Endodermal cell (in vitro differentiated cells): ENCODE measurements around the gene CETP. TPM values are rescaled to one million over a fixed set of nuclear protein-coding genes. Genes with fewer than 3 reads are reported as not detected.

Source experiments
- DNase-seq: peaks from one replicate; pipeline ENCODE4 v3.0.0-alpha.2; 2017
- H3K27ac ChIP-seq: 2 replicates; pipeline ENCODE4 v1.5.1; 2013; ENCODE audit warnings: mild to moderate bottlenecking, low read depth, low read length, moderate library complexity
- H3K27me3 ChIP-seq: 2 replicates; pipeline ENCODE4 v1.6.1; 2013; ENCODE audit warnings: mild to moderate bottlenecking, low read length, moderate library complexity; ENCODE audit not compliant: insufficient read depth, control insufficient read depth, poor library complexity, severe bottlenecking
- H3K36me3 ChIP-seq: 2 replicates; pipeline ENCODE4 v1.7.0; 2013; ENCODE audit warnings: mild to moderate bottlenecking, low read length, moderate library complexity; ENCODE audit not compliant: control insufficient read depth, insufficient read depth
- H3K4me1 ChIP-seq: one replicate; pipeline ENCODE4 v1.7.0; 2013; ENCODE audit warnings: low read length; ENCODE audit not compliant: control insufficient read depth, insufficient read depth
- H3K4me3 ChIP-seq: 2 replicates; pipeline ENCODE4 v1.5.1; 2013; ENCODE audit warnings: mild to moderate bottlenecking, low read length, moderate library complexity
- H3K9ac ChIP-seq: 2 replicates; pipeline ENCODE4 v1.6.1; 2013; ENCODE audit warnings: mild to moderate bottlenecking, low read length, moderate library complexity; ENCODE audit not compliant: poor library complexity, severe bottlenecking; ENCODE audit errors: extremely low read depth
- H3K9me3 ChIP-seq: 2 replicates; pipeline ENCODE4 v1.6.1; 2013; ENCODE audit warnings: mild to moderate bottlenecking, low read length, moderate library complexity; ENCODE audit not compliant: control insufficient read depth
- H3K27ac Mint-ChIP-seq: 2 replicates; pipeline ENCODE4 v1.8.0; 2020; ENCODE audit warnings: mixed read lengths
- H3K27me3 Mint-ChIP-seq: 2 replicates; pipeline ENCODE4 v1.8.0; 2021; ENCODE audit warnings: mild to moderate bottlenecking, mixed read lengths; ENCODE audit not compliant: insufficient read depth
- H3K36me3 Mint-ChIP-seq: 2 replicates; pipeline ENCODE4 v1.8.0; 2020; ENCODE audit warnings: low read depth, mixed read lengths
- H3K4me1 Mint-ChIP-seq: 2 replicates; pipeline ENCODE4 v1.8.0; 2020; ENCODE audit warnings: mixed read lengths
- H3K4me3 Mint-ChIP-seq: 2 replicates; pipeline ENCODE4 v1.8.0; 2020; ENCODE audit warnings: mild to moderate bottlenecking, moderate library complexity, mixed read lengths
- H3K9me3 Mint-ChIP-seq: 2 replicates; pipeline ENCODE4 v1.8.0; 2020; ENCODE audit warnings: mild to moderate bottlenecking, mixed read lengths
- WGBS, 2 experiments: methylation state at CpG; one replicate each; pipeline versions ENCODE4 v1.1.5 to v1.1.7; 2013; ENCODE audit warnings: missing lambda C conversion rate in 2 of 2, mixed read lengths in 1 of 2; ENCODE audit not compliant: insufficient coverage in 1 of 2, insufficient read length in 1 of 2; 5-methylcytosine and 5-hydroxymethylcytosine counted together
- total RNA-seq, 2 donors: library from RNA; stranded (reverse); fragmentation: NEBNext Ultra II Directional in 1 of 2; extraction: Animal tissue kit (Norgen Biotek cat#: 25700) in 1 of 2; gene quantifications; 2 replicates in 1 of 2; 3 replicates in 1 of 2; pipeline ENCODE4 v1.2.1, GENCODE V29; 2021
- TF ChIP-seq, protein P1 (sequence below): fragments of 200-600 bp; sonication (generic); conservative IDR thresholded peaks from 2 replicates; pipeline ENCODE4 v1.5.0; 2021; ENCODE audit warnings: antibody characterized with exemption, mild to moderate bottlenecking

Gene CETP
- total RNA-seq, 2 donors from 2014 or later: not detected

DNA sequence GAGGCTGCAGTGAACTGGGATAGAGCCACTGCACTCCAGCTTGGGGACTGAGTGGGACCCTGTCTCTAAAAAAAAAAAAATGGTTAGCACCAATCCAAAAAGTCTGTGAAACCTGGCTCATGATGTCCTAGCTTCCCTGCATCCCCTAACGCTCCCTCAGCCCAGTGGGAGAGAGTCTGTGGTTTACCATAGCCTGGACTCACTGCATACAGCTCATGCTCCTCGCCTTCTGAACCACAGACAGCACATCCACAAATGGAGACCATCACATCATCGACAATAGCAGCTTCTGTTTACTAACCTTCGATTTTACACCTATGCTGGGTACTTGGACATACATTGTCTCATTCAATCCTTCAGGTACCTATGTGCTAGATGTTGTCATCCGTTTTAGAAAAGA lies 71.2 kb downstream of the CETP start:
- Mint-ChIP-seq H3K4me1 (no peaks in the 10 kb centered on the region), H3K27me3 (no peaks in the 10 kb centered on the region), H3K4me3 (no peak overlapping the region), H3K27ac (no peak overlapping the region), H3K9me3 (no peaks in the 10 kb centered on the region), H3K36me3 (no peaks in the 10 kb centered on the region)
- Histone ChIP-seq H3K36me3 (no peaks in the 10 kb centered on the region), H3K4me3 (no peak overlapping the region), H3K27me3 (peaks cover 12% of the 10 kb centered on the region), H3K4me1 (no peaks in the 10 kb centered on the region), H3K9me3 (no peaks in the 10 kb centered on the region), H3K27ac (no peak overlapping the region), H3K9ac (no peak overlapping the region)
- WGBS, 2 experiments: 85 to 96% methylated on average over 4 to 5 of the region's 5 CpGs
- TF ChIP-seq, protein P1, sequence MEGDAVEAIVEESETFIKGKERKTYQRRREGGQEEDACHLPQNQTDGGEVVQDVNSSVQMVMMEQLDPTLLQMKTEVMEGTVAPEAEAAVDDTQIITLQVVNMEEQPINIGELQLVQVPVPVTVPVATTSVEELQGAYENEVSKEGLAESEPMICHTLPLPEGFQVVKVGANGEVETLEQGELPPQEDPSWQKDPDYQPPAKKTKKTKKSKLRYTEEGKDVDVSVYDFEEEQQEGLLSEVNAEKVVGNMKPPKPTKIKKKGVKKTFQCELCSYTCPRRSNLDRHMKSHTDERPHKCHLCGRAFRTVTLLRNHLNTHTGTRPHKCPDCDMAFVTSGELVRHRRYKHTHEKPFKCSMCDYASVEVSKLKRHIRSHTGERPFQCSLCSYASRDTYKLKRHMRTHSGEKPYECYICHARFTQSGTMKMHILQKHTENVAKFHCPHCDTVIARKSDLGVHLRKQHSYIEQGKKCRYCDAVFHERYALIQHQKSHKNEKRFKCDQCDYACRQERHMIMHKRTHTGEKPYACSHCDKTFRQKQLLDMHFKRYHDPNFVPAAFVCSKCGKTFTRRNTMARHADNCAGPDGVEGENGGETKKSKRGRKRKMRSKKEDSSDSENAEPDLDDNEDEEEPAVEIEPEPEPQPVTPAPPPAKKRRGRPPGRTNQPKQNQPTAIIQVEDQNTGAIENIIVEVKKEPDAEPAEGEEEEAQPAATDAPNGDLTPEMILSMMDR: no peak
- no peak for DNase-seq

Other genes starting within 250 kb of the CETP start
- gene NUP93, start 231.8 kb upstream of the CETP start, total RNA-seq: 100 to 1,000 TPM; 146 to 149 TPM
- not detected for gene SLC12A3, start 96.7 kb upstream of the CETP start, total RNA-seq
- 10 to 100 TPM; 21.5 to 40.6 TPM for gene HERPUD1, start 29.8 kb upstream of the CETP start, total RNA-seq
- under 1 TPM; 0.64 to 0.97 TPM for gene NLRC5, start 27.6 kb downstream of the CETP start, total RNA-seq
- gene CPNE2, start 130.6 kb downstream of the CETP start, total RNA-seq: 10 to 100 TPM; 12.3 to 16.6 TPM
- gene PSME3IP1, start 224.1 kb downstream of the CETP start, total RNA-seq: 100 to 1,000 TPM in 1 of 2 donors, 10 to 100 TPM in 1; 94.2 to 102 TPM
- gene RSPRY1, start 224.4 kb downstream of the CETP start, total RNA-seq: 10 to 100 TPM; 40.3 to 46.5 TPM